Activated CD4-positive, alpha-beta T cell treated with anti-CD3 and anti-CD28 coated beads, Interleukin-2, amount 50 U/mL, for 24 hours (primary cell): ENCODE measurements around the gene ANO10.
"Not testable (repeated sequence)": the region's sequence is repeated elsewhere in the genome, so short reads cannot be mapped to it uniquely, and the experiment has no call there.

Source experiments
- DNase-seq, 2 donors: peaks; one replicate each; pipeline ENCODE4 v3.0.0-alpha.2; 2020; ENCODE audit warnings: low read depth in 1 of 2, low spot score in 1 of 2

ANO10 gene

GRCh38 chr3:43629257-43629656 is 7.4 kb upstream of the ANO10 start:
- DNase-seq, result no peak

- DNase-seq, result no peak
These were observed 5.5 kb upstream of the ANO10 start for GRCh38 chr3:43627360-43627759.

- no peak for DNase-seq
These were observed 3.0 kb upstream of the ANO10 start for GRCh38 chr3:43624619-43625305.

- no peak for DNase-seq
These were observed 768 bp downstream of the ANO10 start for GRCh38 chr3:43620831-43621655.

GRCh38 chr3:43619588-43619987 is 2.2 kb downstream of the ANO10 start:
- no peak for DNase-seq

- DNase-seq, result no peak
These were observed 3.7 kb downstream of the ANO10 start for GRCh38 chr3:43618142-43618541.

GRCh38 chr3:43616034-43616433 is 5.8 kb downstream of the ANO10 start:
- DNase-seq, result no peak

- no peak for DNase-seq
These were observed 6.7 kb downstream of the ANO10 start for GRCh38 chr3:43615133-43615532.

GRCh38 chr3:43613976-43614375 is 7.8 kb downstream of the ANO10 start:
- DNase-seq, result no peak

GRCh38 chr3:43612419-43612818 is 9.4 kb downstream of the ANO10 start:
- no peak for DNase-seq

- no peak for DNase-seq
These were observed 12.4 kb downstream of the ANO10 start for GRCh38 chr3:43609406-43609805.

- no peak for DNase-seq
These were observed 13.1 kb downstream of the ANO10 start for GRCh38 chr3:43608751-43609150.

GRCh38 chr3:43606284-43606683 is 15.5 kb downstream of the ANO10 start:
- no peak for DNase-seq

- not testable (repeated sequence) for DNase-seq
These were observed 21.9 kb downstream of the ANO10 start for GRCh38 chr3:43599959-43600358.

- no peak for DNase-seq
These were observed 23.9 kb downstream of the ANO10 start for GRCh38 chr3:43597961-43598360.

GRCh38 chr3:43596178-43596577 is 25.6 kb downstream of the ANO10 start:
- not testable (repeated sequence) for DNase-seq

- DNase-seq, result not testable (repeated sequence)
These were observed 26.5 kb downstream of the ANO10 start for GRCh38 chr3:43595280-43595679.

- not testable (repeated sequence) for DNase-seq
These were observed 28.2 kb downstream of the ANO10 start for GRCh38 chr3:43593588-43593987.

GRCh38 chr3:43591866-43592265 is 29.9 kb downstream of the ANO10 start:
- DNase-seq, result not testable (repeated sequence)

GRCh38 chr3:43587303-43587702 is 34.5 kb downstream of the ANO10 start:
- no peak for DNase-seq

- DNase-seq, result no peak
These were observed 37.6 kb downstream of the ANO10 start for GRCh38 chr3:43584043-43584826.

GRCh38 chr3:43583481-43583880 is 38.3 kb downstream of the ANO10 start:
- DNase-seq, result no peak
